ENCODE data around the gene HTR2B.
"Not testable (repeated sequence)": the region's sequence is repeated elsewhere in the genome, so short reads cannot be mapped to it uniquely, and the experiment has no call there.

HTR2B gene

DNA sequence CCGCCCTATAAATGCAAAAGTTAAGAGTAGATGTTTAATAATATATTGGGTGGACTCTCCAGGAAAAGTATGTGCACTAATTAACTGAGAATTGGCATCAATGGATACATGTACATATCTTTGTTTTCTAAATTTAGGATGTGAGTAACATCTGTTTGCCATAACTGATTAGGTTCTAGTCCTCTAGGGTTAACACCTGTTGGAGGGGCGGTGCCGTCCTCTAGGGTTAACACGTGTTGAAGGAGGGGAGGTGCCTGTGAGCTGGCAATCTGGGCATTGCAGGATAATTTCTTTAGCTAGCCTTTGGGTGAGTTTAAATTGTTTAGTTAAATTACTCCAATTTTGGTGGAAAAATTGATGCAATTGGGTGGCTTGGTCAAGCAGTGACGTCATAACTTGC is 30.9 kb downstream of the HTR2B start:
- DNase-seq (ENCODE audit: low read depth), result no peak

DNA sequence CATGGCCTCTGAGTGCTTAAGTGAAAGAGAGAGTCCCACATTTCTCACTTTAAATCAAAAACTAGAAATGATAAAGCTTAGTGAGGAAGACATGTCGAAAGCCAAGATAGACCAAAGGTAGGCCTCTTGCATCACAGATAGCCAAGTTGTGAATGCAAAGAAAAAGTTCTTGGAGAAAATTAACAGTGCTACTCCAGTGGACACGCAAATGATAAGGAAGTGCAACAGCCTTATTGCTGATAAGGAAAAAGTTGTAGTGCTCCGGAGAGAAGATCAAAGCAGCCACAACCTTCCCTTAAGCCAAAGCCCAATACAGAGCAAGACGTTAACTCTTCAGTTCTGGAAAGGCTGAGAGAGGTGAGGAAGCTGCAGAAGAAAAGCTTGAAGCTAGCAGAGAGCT is 36.1 kb downstream of the HTR2B start:
- no peak for DNase-seq (ENCODE audit: low read depth)

- no peak for DNase-seq (ENCODE audit: low read depth)
Measured at GRCh38 chr2:231084565-231084964, 40.3 kb downstream of the HTR2B start.

DNA sequence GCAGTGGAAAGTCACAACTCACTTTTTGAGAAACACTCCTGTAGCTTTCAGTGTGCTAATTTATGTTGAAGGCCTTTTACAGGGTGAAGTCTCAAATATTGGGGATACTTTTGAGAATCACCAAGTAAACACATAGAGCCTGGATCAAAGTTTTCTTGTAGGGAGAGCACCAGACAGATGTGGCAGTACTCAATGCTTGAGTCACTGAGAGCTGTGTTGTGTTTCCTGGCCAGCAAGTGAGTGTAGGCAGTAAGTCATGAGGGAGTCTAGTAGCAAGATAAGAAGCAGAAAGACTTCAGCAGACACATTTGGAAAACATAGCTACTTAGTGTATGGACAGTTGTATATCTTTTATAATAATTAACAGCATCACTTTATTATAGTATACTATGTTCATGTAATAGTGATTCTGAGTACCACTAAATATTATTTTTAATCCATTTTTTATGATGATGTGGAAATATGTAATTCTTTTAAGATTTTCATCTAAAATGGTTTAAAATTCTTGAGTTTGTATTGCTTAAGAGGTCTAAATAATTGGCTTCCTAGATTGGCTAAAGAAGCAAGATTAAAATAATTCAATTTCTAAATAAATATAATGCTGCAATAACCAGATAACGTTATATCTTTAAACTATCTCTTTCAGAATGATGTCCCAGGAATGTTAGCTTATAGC is 55.3 kb downstream of the HTR2B start:
- peak; percentile 8 for DNase-seq (ENCODE audit: low read depth)

- DNase-seq (ENCODE audit: low read depth), result no peak
Measured at GRCh38 chr2:231068525-231069222, 56.2 kb downstream of the HTR2B start.

DNA sequence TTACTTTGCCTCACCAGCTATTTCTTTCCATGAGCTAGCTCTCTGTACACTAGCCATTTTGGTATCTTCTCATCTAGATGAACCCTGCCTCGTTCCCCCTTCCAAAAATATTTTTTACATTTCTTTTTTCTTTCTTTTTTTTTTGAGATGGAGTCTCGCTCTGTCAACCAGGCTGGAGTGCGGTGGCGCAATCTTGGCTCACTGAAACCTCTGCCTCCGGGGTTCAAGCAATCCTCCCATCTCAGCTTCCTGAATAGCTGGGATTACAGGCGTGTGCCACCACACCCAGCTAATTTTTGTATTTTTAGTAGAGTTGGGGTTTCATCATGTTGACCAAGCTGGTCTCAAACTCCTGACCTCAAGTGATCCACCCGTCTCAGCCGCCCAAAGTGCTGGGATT is 57.3 kb downstream of the HTR2B start:
- DNase-seq (ENCODE audit: low read depth), result not testable (repeated sequence)

GRCh38 chr2:231065966-231066365 is 58.9 kb downstream of the HTR2B start:
- DNase-seq (ENCODE audit: low read depth), result no peak

- DNase-seq (ENCODE audit: low read depth), result no peak
Measured at GRCh38 chr2:231063347-231063746, 61.5 kb downstream of the HTR2B start.

DNA sequence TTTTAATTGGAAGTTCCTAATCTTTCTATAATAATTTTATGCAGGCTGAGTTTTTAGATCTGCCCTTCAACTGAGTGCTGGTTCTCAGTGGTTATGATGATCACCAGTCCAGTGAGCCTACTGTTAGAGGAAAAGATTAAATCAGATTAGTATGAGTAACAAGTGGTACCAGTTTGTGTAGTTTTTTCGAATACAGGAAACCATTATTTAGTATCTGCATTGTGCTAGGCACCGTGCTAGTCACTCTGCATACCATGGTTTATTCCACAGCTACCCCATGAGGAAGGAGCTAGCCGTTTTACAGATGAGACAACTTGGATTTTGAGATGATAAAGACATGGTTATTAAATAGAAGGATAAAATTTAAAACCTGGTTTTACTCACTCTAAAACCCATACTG is 62.1 kb downstream of the HTR2B start:
- no peak for DNase-seq (ENCODE audit: low read depth)

- peak; percentile 11 for DNase-seq (ENCODE audit: low read depth)
Measured at GRCh38 chr2:231059756-231060155, 65.1 kb downstream of the HTR2B start.

GRCh38 chr2:231058761-231059550 is 65.9 kb downstream of the HTR2B start:
- peak; percentile 14 for DNase-seq (ENCODE audit: low read depth)

Measured in fibroblast of gingiva (primary cell).